Measurements from ENCODE around the gene RGS1.

DNA sequence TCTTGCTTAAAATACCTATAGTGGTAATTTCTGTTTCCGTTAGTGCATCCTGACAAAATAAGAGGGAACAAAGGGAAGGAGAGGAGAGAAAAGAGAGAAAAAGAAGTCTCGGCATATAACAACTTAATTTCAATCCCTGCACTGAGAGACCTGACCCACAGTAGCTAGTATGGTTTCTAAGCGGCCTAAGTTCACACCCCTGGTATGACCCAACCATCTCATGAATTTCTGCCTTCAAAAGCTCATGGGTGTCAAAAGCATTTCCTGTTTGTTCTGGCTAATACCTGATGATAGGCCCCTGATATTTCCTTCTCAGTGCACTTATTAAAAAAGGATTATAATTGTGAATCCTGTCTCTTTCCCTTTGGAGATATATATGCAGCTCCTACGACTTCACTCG, 32.1 kb upstream of the RGS1 start:
- TF ChIP-seq POLR2AphosphoS5 (IDR thresholded peaks at IDR 0.05; ENCODE audit: control insufficient read depth, insufficient read depth, low read depth, low read length) (no peak), ESRRA (IDR thresholded peaks at IDR 0.05; ENCODE audit: borderline replicate concordance, low read depth) (no peak), ESRRB (CRISPR knock-in tag; IDR thresholded peaks at IDR 0.05; ENCODE audit: borderline replicate concordance) (no peak), TAF15 (IDR thresholded peaks at IDR 0.05; ENCODE audit: low read depth, low read length) (no peak), MTA2 (IDR thresholded peaks at IDR 0.05; ENCODE audit: low read depth) (no peak)
- TF ChIP-seq, protein P1, sequence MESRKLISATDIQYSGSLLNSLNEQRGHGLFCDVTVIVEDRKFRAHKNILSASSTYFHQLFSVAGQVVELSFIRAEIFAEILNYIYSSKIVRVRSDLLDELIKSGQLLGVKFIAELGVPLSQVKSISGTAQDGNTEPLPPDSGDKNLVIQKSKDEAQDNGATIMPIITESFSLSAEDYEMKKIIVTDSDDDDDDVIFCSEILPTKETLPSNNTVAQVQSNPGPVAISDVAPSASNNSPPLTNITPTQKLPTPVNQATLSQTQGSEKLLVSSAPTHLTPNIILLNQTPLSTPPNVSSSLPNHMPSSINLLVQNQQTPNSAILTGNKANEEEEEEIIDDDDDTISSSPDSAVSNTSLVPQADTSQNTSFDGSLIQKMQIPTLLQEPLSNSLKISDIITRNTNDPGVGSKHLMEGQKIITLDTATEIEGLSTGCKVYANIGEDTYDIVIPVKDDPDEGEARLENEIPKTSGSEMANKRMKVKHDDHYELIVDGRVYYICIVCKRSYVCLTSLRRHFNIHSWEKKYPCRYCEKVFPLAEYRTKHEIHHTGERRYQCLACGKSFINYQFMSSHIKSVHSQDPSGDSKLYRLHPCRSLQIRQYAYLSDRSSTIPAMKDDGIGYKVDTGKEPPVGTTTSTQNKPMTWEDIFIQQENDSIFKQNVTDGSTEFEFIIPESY (CRISPR knock-in tag; IDR thresholded peaks at IDR 0.05), result no peak
- TF ChIP-seq, protein P2, sequence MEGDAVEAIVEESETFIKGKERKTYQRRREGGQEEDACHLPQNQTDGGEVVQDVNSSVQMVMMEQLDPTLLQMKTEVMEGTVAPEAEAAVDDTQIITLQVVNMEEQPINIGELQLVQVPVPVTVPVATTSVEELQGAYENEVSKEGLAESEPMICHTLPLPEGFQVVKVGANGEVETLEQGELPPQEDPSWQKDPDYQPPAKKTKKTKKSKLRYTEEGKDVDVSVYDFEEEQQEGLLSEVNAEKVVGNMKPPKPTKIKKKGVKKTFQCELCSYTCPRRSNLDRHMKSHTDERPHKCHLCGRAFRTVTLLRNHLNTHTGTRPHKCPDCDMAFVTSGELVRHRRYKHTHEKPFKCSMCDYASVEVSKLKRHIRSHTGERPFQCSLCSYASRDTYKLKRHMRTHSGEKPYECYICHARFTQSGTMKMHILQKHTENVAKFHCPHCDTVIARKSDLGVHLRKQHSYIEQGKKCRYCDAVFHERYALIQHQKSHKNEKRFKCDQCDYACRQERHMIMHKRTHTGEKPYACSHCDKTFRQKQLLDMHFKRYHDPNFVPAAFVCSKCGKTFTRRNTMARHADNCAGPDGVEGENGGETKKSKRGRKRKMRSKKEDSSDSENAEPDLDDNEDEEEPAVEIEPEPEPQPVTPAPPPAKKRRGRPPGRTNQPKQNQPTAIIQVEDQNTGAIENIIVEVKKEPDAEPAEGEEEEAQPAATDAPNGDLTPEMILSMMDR (IDR thresholded peaks at IDR 0.05 in 2 of 3, conservative IDR thresholded peaks at IDR 0.05 in 1 of 3; ENCODE audit: insufficient read depth in 2 of 3, low read depth in 1 of 3, low read length in 3 of 3), result no peak
- TF ChIP-seq, protein P3, sequence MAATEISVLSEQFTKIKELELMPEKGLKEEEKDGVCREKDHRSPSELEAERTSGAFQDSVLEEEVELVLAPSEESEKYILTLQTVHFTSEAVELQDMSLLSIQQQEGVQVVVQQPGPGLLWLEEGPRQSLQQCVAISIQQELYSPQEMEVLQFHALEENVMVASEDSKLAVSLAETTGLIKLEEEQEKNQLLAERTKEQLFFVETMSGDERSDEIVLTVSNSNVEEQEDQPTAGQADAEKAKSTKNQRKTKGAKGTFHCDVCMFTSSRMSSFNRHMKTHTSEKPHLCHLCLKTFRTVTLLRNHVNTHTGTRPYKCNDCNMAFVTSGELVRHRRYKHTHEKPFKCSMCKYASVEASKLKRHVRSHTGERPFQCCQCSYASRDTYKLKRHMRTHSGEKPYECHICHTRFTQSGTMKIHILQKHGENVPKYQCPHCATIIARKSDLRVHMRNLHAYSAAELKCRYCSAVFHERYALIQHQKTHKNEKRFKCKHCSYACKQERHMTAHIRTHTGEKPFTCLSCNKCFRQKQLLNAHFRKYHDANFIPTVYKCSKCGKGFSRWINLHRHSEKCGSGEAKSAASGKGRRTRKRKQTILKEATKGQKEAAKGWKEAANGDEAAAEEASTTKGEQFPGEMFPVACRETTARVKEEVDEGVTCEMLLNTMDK (IDR thresholded peaks at IDR 0.05; ENCODE audit: borderline replicate concordance, insufficient read depth, low read depth, low read length, poor library complexity, severe bottlenecking), result no peak
- TF ChIP-seq, protein P4, sequence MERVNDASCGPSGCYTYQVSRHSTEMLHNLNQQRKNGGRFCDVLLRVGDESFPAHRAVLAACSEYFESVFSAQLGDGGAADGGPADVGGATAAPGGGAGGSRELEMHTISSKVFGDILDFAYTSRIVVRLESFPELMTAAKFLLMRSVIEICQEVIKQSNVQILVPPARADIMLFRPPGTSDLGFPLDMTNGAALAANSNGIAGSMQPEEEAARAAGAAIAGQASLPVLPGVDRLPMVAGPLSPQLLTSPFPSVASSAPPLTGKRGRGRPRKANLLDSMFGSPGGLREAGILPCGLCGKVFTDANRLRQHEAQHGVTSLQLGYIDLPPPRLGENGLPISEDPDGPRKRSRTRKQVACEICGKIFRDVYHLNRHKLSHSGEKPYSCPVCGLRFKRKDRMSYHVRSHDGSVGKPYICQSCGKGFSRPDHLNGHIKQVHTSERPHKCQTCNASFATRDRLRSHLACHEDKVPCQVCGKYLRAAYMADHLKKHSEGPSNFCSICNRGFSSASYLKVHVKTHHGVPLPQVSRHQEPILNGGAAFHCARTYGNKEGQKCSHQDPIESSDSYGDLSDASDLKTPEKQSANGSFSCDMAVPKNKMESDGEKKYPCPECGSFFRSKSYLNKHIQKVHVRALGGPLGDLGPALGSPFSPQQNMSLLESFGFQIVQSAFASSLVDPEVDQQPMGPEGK (CRISPR knock-in tag; IDR thresholded peaks at IDR 0.05; ENCODE audit: borderline replicate concordance), result no peak

All from K562 (cell line).